AML-193 (cell line): ENCODE results near the gene GLMN.
"Not testable (repeated sequence)": the region's sequence is repeated elsewhere in the genome, so short reads cannot be mapped to it uniquely, and the experiment has no call there.

Source experiments
- DNase-seq, 2 experiments: peaks; one replicate each; lab custom pipeline; 2025; lab: John Stamatoyannopoulos, UW

Gene GLMN

DNA sequence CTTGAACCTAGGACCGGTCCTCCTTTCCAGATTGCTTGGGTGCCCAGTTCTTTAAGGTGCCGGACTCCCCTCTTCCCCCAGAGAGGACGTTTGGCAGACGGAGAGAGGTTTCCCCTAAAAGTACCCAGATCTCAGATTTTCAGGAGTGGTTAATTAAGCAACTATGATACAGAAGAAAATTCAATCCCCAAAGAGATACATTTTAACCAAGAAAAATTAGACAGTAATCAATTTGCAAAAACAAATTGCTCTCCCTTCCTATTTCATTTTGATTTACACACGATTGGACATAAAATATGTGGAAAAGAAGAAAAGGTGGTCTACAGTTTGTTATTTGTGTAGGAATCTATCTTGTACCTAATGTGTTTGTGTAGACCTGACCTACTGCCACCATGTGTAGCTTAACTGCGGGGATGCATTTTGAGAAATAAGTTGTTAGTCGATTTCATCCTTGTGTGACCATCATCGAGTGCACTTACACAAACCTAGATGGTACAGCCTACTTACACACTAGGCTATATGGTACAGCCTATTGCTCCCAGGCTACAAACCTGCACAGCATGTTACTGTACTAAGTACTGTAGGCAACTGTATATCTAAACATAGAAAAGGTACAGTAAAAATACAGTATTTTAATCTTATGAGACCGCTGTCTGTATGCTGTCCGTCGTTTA is 827 bp upstream of the GLMN start:
- no peak for DNase-seq

DNA sequence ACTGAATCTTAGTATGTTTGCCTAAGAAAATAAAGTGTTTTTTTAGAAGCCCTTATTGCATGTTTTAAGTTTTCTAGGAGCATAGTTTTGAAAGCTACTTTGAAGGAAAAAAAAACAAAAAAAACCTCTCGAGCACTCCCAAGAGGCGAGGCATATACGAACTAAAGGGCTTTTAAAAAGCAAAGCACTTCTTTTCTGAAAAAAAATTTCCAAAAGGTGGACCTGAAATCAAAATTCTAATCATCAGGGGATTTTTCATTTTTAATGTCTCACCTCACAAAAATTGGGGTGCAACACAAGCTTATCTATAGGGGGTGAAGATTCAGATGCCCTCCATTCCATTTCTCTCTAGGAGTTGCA is 594 bp downstream of the GLMN start:
- DNase-seq, result no peak

DNA sequence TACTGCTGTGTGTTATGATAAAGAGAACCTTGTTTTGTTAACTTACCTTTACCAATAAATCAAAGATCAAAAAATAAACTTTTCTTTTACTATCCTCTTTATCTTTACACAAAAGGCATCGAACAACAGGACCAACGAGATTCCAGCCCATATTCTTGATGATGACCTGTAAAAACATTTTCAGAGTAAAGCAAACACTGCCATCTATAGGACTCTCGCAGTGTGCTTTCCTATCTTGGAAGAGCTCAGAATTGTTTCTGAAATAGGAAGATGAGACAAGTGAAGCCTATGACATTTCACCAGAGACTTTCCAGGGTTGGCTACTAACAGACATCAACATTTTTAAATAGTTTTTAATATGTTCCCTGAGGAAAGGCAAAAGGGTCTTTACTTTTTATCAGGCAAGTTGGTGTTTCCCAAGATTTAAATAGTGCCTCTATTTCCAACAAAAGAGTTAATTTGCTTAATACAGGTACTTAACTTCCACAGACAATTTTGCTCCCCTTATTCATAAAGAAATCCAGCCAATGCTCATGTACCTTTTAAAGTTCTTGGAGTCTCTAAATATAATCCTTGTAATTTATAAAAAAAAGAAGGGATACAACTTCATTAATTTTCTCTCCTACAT is 7.3 kb downstream of the GLMN start:
- DNase-seq, result peak; percentile 53 to 80

DNA sequence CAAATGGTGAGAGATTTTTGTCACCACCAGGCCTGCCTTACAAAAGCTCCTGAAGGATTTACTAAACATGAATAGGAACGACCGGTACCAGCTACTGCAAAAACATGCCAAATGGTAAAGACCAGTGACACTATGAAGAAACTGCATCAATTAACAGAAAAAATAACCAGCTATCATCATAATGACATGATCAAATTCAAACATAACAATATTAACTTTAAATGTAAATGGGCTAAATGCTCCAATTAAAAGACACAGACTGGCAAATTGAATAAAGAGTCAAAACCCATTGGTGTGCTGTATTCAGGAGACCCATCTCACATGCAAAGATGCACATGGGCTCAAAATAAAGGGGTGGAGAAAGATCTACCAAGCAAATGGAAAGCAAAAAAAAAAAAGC is 17.4 kb downstream of the GLMN start:
- not testable (repeated sequence) for DNase-seq

DNA sequence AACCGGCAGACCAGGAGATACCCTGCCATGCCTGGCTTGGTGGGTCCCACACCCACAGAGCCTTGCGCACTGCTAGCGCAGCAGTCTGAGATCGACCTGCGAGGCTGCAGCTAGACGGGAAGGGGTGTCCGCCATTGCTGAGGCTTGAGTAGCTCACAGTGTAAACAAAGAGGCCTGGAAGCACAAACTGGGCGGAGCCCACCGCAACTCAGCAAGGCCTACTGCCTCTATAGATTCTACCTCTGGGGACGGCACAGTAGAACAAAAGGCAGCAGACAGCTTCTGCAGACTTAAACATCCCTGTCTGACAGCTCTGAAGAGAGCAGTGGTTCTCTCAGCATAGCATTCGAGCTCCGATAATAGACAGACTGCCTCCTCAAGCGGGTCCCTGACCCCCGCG is 19.0 kb downstream of the GLMN start:
- not testable (repeated sequence) for DNase-seq

DNA sequence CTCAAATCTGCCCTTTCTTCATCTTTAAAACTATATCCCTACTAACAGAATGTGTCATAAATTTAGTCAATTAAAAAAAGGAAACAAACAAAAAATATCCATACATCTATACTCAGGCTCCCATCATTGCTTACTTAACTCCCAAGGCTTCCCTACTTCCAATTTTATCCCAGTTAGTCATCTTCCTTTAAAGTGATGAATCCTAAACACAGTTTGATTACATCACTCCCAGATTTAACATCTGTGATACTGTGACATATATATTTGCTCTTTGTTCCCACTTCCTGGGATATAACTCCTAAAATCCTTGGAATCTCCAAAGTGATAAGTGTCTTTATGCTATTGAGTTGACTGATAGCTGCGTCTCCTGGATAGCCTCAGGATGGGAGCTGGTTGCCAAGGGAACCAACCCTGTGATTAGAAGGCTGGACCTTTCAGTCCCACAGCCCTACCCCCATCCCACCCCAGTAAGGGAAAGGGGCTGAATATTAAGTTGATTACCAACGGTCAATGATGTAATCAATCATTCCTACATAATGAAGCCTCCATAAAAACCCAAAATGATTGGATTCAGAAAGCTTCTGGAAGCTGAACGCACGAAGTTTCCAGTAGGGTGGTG is 21.6 kb downstream of the GLMN start:
- no peak for DNase-seq

DNA sequence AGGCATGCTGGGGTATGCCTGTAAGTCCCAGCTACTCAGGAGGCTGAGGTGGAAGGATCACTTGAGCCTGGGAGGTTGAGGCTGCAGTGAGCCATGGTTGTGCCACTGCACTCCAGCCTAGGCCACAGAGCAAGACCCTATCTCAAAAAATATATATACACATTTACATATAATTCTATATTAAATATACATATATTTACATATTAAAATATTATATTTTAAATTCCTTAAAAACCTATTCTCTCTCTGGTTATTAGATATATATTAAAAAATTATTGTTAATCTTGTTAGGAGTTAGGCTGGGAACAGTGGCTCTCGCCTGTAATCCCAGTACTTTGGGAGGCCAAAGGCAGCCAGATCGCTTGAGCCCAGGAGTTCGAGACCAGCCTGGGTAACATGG is 22.7 kb downstream of the GLMN start:
- DNase-seq, result no peak

DNA sequence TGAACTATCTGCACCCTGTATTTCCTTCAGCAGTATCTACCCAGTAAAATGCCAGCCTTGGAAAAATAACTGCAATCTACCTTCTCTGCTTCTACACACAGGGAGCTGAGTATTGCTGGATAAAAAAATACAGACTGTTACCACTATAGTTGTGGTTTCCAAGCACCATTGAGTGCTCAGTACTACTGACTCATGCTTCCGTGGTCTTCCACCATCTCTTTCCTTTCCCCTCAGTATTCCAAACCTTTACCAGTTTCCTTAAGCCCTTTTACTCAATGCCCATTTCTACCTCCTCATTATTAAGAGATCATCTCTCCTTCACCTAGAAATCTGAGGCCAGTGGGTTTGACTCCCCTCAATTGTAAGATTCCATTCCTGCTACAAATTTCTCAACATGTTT is 23.8 kb downstream of the GLMN start:
- no peak for DNase-seq

DNA sequence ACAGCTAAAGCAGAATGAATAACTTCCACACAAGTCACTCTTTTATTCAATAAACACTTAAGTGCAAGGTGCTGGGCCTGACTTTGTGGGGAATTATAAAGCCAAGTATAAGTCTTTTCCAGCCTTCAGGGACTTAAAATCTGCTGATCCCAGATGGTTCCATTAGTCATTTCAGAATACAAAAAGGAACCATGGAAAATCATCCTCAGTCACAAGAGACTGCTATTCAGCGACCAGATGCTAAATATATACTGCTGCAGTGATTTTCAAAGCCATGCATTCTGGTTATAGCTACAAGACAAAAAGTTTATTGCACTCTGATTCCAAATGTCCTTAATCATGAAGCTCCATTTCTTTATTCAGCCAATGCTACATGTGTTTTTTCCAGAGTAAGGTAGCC is 25.7 kb downstream of the GLMN start:
- no peak for DNase-seq

DNA sequence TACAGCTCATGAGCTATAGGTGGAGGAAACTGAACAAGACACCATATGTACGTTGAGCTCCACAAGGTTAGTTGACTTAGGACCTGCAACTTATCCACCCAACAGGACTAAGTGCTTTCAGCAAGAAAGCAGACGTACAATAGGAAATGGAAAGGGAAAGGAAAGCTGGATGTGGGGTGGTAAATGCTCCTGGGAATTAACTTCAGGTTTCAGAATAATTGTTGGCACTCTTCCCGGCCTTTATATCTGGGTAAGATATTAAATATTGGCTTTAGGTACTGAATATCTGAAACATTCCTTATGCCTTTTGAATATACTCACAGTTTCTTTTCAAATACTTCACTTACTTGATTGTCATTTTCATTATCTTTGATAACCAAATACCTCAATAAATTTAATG is 36.3 kb downstream of the GLMN start:
- DNase-seq, result no peak

DNA sequence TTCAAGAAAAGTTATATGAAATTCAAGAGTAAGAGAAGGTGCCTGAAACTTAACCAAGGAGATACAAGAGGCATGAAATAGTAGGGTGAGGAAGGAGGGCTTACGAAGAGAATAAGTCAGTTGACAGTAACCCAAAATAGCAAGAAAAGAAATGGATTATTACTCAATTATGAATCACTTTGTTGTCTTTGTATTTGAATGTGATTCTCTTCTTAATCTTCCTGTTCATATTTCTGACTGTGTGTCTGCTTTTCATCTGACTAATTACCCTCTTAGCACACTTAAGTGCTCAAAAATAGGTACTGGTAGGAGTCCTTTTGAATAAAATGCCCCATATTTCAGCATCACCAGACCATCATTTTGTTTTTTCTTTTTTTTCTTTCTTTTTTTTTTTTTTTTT is 39.4 kb downstream of the GLMN start:
- no peak for DNase-seq

DNA sequence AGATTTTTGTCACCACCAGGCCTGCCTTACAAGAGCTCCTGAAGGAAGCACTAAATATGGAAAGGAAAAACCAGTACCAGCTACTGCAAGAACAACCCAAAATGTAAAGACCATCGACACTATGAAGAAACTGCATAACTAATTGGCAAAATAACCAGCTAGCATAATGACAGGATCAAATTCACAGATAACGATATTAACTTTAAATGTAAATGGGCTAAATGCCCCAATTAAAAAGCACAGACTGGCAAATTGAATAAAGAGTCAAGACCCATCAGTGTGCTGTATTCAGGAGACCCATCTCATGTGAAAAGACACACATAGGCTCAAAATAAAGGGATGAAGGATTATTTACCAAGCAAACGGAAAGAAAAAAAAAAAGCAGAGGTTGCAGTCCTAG is 44.1 kb downstream of the GLMN start:
- not testable (repeated sequence) for DNase-seq

DNA sequence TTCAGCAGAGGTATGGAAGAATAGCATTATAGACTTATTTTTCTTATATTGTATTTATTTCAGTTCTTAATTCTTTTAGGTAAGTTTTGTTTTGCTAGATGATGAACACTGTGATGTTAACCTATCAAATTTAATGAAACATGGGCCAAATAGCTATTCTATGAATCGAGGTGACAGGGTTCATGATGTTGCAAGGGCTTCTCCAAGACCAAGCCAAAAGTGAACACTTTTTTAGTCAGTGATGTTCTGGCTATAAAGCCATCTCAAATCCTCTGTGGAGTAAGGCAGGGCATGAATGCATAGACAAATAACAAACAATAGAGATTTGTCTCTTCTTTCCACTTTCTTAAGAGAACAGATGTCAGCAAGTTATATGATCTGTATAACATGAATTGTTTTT is 54.4 kb downstream of the GLMN start:
- DNase-seq, result no peak

DNA sequence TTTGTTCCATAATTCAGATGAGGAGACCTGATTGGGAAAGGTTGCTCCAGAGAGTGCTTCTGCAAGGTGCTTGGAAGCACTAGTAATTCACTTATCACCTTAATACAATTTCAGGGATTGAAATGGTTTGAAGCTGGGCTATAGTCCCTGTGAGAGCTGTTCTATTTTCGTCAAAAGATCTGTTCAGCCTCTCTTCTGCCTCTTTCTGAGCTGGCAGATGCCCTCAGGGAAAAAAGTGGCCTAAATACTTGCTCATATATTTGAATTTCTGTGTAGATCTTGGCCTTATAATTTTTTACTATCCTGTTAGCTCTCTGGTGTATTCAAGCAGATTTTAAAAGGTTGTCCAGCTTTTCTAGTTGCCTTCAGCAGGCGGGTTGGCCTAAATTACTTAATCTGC is 58.8 kb downstream of the GLMN start:
- no peak for DNase-seq

DNA sequence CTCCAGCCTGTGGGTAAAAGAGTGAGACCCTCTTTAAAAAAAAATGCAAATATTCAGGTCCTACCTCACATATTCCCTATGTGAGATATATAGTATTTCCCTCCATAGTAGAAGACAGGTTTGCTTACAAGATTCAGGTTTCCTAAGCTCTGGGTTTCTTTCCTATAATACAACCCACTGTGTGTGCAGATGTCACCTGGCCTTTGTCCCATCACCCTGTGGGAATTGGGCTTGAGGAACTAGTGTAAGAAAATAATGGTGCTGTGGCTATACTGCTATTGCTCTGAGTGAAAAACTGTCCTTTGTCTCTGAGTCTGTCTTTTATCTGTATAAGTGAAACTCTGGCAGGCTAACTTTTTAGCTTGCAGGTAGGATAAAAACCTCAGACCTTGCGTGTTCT is 68.1 kb downstream of the GLMN start:
- no peak for DNase-seq

DNA sequence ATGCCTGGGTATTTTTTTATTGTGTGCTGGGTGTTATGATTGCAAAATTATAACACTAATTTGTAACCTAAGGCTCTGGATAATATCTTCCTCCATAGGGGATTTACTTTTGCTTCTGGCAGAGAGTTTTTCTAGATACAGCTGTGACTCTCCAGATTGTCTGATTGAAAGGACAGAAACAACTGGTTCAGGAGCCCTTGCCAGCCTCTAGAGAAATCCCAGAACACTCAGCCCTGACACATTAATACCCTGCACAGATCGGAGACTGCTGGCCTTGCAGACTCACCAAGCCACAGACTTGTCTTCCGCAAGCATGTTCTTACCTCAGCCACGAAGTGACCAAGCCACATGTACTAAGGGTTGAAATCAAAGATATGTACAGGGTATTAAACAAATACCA is 70.4 kb downstream of the GLMN start:
- DNase-seq, result no peak

DNA sequence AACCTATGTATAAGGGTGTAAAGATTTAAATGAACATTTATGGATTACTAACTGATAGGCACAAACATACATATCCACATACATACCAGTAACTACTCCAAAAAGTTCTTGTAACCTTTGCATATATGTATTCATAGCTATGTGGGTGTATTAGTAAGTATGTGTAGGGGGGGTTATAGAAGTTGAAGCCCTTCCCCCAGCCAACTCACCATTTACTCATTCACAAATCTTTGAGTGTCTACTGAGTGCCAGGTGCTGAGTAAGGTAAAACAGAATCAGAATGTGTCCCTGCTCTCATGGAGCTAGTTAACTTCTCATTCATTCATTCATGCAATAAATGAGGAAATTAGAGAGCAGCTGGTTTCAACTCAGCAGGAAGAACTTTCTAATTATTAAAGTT is 79.8 kb downstream of the GLMN start:
- no peak for DNase-seq

DNA sequence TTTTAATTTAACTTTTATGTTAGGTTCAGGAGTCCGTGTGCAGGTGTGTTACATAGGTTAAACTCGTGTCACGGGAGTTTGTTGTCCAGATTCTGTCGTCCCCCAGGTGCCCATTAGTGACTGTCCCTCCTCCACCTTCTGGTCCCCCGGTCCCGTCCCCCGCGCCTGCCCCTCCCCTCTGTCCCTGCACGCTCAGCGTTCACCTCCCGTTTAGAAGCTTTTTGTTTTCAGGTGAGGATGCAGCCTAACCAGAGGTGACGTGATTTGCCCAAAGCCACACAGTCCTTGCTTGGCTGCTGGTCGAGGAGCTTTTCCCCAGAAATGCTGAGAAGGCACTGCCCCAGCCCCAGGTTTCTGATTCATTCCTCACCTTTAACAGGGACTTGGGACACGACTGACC is 80.2 kb downstream of the GLMN start:
- no peak for DNase-seq

DNA sequence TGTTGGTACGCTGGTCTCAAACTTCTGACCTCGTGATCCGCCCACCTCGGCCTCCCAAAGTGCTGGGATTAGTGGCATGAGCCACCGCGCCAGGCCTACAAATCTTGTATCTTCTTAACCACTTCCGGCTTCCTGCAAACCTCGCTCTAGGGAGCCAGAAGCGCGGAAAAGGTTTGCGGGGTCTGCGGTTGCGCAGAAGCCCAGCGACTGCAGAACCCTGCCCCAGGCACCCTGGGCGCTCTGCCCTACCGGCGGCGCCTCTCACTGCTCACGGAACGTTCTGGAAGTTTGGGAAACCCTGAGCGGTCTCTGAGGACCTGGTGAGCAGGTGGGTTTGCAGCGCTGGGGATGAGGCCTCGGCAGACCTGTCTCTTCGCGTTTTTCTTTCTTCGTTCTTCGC is 81.1 kb downstream of the GLMN start, which contains the start of gene C1orf146:
TSS of gene C1orf146 (plus strand) at position 195 of the 400 bp plus-strand sequence. CDS start 13,506 bp downstream, outside the sequence.
- no peak for DNase-seq

DNA sequence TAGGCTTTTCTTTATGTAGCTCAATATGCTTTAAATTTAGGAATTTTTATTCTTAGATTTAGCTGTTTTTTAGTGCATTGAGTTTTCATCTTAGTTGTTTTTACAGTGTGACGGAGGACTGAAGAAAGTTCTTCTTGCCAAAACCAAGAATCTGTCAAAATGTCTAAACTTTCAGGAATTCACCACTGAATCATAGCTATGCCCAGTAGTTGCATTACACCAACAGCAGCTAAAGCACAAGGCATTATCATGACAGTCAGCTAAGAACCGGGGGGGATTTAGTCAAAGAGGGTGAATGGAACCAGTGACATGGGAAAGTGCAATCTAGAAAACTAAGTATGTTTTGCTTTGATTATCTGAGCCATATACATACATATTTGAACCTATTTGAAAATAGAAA is 87.6 kb downstream of the GLMN start:
- DNase-seq, result no peak

DNA sequence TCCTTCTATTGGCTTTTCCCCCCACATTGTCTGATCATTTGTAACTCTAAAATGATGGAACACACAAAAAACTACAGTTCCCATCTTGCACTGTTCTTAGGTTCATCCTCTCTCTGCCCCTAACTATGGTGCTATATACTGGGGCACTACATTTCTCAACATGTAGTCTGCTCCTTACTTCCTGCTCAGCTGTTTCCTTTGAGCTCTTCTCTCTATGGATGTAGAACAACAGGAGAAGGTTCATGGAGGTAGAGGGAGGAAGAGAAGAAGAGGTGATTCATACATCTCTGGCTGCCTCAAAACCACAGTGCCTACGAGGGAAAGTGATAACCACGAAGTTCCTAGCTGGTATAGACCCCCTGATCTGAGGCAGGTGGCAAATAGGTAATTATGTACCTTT is 88.1 kb downstream of the GLMN start:
- peak; percentile 44 for DNase-seq

DNA sequence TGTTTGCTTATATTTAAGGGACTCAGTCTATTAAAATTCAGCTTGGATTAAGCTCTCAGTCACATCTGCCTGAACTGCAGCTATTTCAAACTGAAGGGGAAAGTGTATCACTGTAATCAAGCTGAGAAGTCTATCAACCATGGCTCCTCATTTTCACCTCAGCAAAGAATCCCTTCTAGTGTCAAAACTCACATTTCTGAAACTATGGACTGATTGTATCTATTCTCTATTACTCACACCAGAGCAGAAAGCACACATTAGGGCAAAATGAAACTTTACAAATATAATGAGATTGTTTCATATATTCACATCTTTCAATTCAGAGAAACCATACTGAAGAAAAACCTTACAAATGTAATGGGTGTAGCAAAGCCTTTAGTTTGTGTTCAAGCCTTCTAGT is 95.7 kb downstream of the GLMN start:
- DNase-seq, result no peak

DNA sequence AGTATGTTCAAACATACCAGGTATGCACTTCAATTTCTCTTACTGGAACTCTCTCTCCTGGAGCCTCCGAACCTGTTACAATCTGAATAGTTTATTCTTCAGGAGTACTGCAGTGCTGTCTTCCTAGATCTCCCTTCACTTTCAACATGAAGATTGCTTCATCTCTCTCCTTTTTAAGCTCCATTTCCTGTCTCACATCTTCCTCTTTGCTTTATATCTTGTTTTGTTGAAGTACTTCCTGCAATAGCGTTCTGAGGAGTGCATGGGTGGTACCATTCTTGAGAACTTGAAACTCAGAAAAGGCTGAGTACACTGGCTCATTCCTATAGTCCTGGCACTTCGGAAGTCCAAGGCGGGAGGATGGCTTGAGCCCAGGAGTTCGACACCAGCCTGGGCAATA is 96.8 kb downstream of the GLMN start:
- DNase-seq, result peak; percentile 84 to 86
